Right lobe of liver (tissue), 4 donors: ENCODE measurements around the gene SRR.

ENCODE experiments used
- POLR2A ChIP-seq: fragments of 450-650 bp; IDR thresholded peaks from one replicate; pipeline ENCODE4 v1.6.1; 2017; ENCODE audit warnings: antibody characterized with exemption, mild to moderate bottlenecking
- TF ChIP-seq, protein P1 (sequence below), 4 donors: fragments of 200-600 bp in 3 of 4; fragments of 450-650 bp in 1 of 4; IDR thresholded peaks; one replicate each; pipeline versions ENCODE4 v1.5.1 to v1.8.0; 2016 to 2022; ENCODE audit warnings: antibody characterized with exemption in 4 of 4, mild to moderate bottlenecking in 2 of 4
- donor health status: DM: no; HTN: no; CAD: no.
- donor health status: DM: no; HTN: no; CAD: no.
- donor health status: DM: no; HTN: yes; CAD: no.

DNA sequence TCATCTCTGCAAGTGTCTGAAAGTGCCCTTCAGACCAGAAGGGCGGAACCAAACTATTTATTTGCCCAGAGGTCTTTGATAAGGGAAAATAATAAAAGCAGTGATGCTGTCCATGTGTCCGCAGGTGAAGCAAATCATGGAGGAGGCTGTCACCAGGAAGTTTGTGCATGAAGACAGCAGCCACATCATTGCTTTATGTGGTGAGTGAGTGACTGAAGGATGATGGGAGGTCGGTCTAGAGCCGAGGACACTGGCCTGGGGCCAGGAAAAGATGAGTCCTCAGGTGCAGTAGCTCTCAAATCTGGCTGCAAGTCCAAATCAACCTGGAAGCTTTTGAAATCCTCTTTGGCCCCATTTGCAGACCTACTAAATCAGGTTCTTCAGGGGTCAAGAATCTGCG lies 39.7 kb downstream of the SRR start:
- TF ChIP-seq, protein P1, sequence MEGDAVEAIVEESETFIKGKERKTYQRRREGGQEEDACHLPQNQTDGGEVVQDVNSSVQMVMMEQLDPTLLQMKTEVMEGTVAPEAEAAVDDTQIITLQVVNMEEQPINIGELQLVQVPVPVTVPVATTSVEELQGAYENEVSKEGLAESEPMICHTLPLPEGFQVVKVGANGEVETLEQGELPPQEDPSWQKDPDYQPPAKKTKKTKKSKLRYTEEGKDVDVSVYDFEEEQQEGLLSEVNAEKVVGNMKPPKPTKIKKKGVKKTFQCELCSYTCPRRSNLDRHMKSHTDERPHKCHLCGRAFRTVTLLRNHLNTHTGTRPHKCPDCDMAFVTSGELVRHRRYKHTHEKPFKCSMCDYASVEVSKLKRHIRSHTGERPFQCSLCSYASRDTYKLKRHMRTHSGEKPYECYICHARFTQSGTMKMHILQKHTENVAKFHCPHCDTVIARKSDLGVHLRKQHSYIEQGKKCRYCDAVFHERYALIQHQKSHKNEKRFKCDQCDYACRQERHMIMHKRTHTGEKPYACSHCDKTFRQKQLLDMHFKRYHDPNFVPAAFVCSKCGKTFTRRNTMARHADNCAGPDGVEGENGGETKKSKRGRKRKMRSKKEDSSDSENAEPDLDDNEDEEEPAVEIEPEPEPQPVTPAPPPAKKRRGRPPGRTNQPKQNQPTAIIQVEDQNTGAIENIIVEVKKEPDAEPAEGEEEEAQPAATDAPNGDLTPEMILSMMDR (IDR thresholded peaks at IDR 0.05), result no peak
- no peak for TF ChIP-seq POLR2A
